Caco-2 (cell line): ENCODE results near the gene GPALPP1. TPM values are rescaled to one million over a fixed set of nuclear protein-coding genes. Genes with fewer than 3 reads are reported as not detected.

ENCODE experiments used
- BruUV-seq: library from RNA; stranded (reverse); fragments of 400-500 nt; replicated peaks from 2 replicates; lab custom pipeline; 2021; lab: Mats Ljungman, UMichigan
- CTCF ChIA-PET: fragments of 300-600 bp; sonication (Branson Sonifier 250); formaldehyde crosslinking; loops from one replicate; lab custom pipeline; 2022; ENCODE audit warnings: antibody characterized with exemption; lab: Charles Lee
- POLR2A ChIA-PET: fragments of 300-600 bp; sonication (Branson Sonifier 250); formaldehyde crosslinking; loops from one replicate; lab custom pipeline; 2022; ENCODE audit warnings: antibody characterized with exemption; lab: Charles Lee
- DNase-seq, 2 experiments: peaks; one replicate each; pipeline versions ENCODE4 v3.0.0 to v3.0.0-alpha.2; 2020 to 2022
- H3K27me3 ChIP-seq: replicated peaks from 2 replicates; pipeline ENCODE4 v1.6.0; 2011; ENCODE audit warnings: low read length; ENCODE audit not compliant: control insufficient read depth, insufficient read depth
- H3K36me3 ChIP-seq: 2 replicates; pipeline ENCODE4 v1.5.1; 2011; ENCODE audit warnings: low read length; ENCODE audit not compliant: control insufficient read depth, insufficient read depth
- H3K4me1 ChIP-seq: fragments of 250-450 bp; sonication (Bioruptor Pico); 2 replicates; pipeline ENCODE4 v1.5.1; 2020; ENCODE audit warnings: mild to moderate bottlenecking
- H3K4me3 ChIP-seq: 2 replicates; pipeline ENCODE4 v1.5.1; 2011; ENCODE audit warnings: low read depth, mild to moderate bottlenecking, control low read depth, low read length
- H3K9me3 ChIP-seq: fragments of 250-450 bp; sonication (Bioruptor Pico); 2 replicates; pipeline ENCODE4 v1.5.1; 2020; ENCODE audit warnings: mild to moderate bottlenecking, moderate library complexity
- H3K27ac Mint-ChIP-seq: one replicate; pipeline ENCODE4 v1.8.0; 2022; ENCODE audit warnings: mixed read lengths; ENCODE audit not compliant: unreplicated experiment
- H3K27me3 Mint-ChIP-seq: one replicate; pipeline ENCODE4 v1.8.0; 2022; ENCODE audit warnings: mixed read lengths; ENCODE audit not compliant: insufficient read depth, unreplicated experiment
- H3K36me3 Mint-ChIP-seq: one replicate; pipeline ENCODE4 v1.8.0; 2022; ENCODE audit warnings: mild to moderate bottlenecking, mixed read lengths; ENCODE audit not compliant: insufficient read depth, unreplicated experiment
- H3K4me1 Mint-ChIP-seq: one replicate; pipeline ENCODE4 v1.8.0; 2022; ENCODE audit warnings: low read depth, mixed read lengths; ENCODE audit not compliant: unreplicated experiment
- H3K4me3 Mint-ChIP-seq: one replicate; pipeline ENCODE4 v1.8.0; 2022; ENCODE audit warnings: mild to moderate bottlenecking, moderate library complexity, mixed read lengths; ENCODE audit not compliant: unreplicated experiment
- H3K9me3 Mint-ChIP-seq: one replicate; pipeline ENCODE4 v1.8.0; 2022; ENCODE audit warnings: mixed read lengths; ENCODE audit not compliant: unreplicated experiment
- CTCF ChIP-seq, 2 experiments: fragments of 200-600 bp in 1 of 2; IDR thresholded peaks; 1 replicate in 1 of 2; 2 replicates in 1 of 2; pipeline versions ENCODE4 v1.5.1 to v1.8.0; 2011 to 2022; ENCODE audit warnings: antibody characterized with exemption in 1 of 2, control low read depth in 1 of 2, inconsistent platforms in 1 of 2, low read depth in 1 of 2, low read length in 1 of 2, mild to moderate bottlenecking in 1 of 2, moderate library complexity in 1 of 2; ENCODE audit not compliant: insufficient read depth in 1 of 2, severe bottlenecking in 1 of 2, unreplicated experiment in 1 of 2
- intact Hi-C: fragments of 100-400 bp; cut with micrococcal nuclease; formaldehyde crosslinking; loops from one replicate; pipeline ENCODE4 v1.10.0; 2022; ENCODE audit not compliant: unreplicated experiment
- total RNA-seq: library from RNA; stranded (reverse); gene quantifications from 2 replicates; pipeline ENCODE4 v1.2.3, GENCODE V29; 2022

GPALPP1 gene
- total RNA-seq, 1 experiment from 2014 or later, result 36.2 TPM

- no peaks in the 10 kb centered on the region for H3K36me3 Mint-ChIP-seq
- intact Hi-C loops, result no loop called here
Measured at GRCh38 chr13:45055902-45056648, 66.7 kb downstream of the GPALPP1 start.

DNA sequence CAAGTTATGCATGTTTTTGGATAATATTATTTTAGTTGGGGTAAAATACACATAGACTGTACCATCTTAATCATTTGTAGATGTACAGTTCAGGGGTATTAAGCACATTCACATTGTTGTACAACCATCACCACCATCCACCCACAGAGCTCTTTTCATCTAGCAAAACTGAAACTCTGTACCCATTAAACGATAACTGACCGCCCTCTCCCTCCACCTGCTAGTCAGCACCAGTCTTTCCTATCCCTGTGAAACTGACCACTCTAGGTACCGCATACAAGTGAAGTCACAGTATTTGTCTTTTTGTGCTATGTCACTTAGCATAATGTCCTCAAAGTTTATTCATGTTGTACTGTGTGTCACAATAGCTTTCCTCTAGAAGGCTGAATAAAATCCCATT, 70.7 kb downstream of the GPALPP1 start:
- BruUV-seq, result no TSS peak
- H3K27me3 Mint-ChIP-seq, result no peaks in the 10 kb centered on the region

More at GRCh38 chr13:45055902-45056648, 66.7 kb downstream of the GPALPP1 start:
- no peak for TF ChIP-seq CTCF (IDR thresholded peaks at IDR 0.05; ENCODE audit: insufficient read depth in 1 of 2, low read depth in 1 of 2, low read length in 1 of 2, severe bottlenecking in 1 of 2, unreplicated experiment in 1 of 2)
- Mint-ChIP-seq H3K27me3 (no peaks in the 10 kb centered on the region), H3K4me1 (no peaks in the 10 kb centered on the region), H3K4me3 (no peak overlapping the region), H3K27ac (no peak overlapping the region), H3K9me3 (no peaks in the 10 kb centered on the region)
- H3K4me3 ChIP-seq, result no peak overlapping the region
- ChIA-PET CTCF (no interaction called here), POLR2A (no interaction called here)
- BruUV-seq, result no TSS peak
- no peak for DNase-seq
- 0 out of 2 replicates have a peak, but pooled peaks cover 3% of the 10 kb centered on the region for H3K4me1 ChIP-seq
- no peaks in the 10 kb centered on the region for H3K9me3 ChIP-seq
- H3K36me3 ChIP-seq, result no peaks in the 10 kb centered on the region
- H3K27me3 ChIP-seq, result no peaks in the 10 kb centered on the region

More for the DNA sequence above, 70.7 kb downstream of the GPALPP1 start:
- Mint-ChIP-seq H3K4me1 (no peaks in the 10 kb centered on the region), H3K36me3 (no peaks in the 10 kb centered on the region), H3K27ac (no peak overlapping the region), H3K9me3 (no peaks in the 10 kb centered on the region), H3K4me3 (no peak overlapping the region)
- intact Hi-C loops, result no loop called here
- no peak for TF ChIP-seq CTCF (IDR thresholded peaks at IDR 0.05; ENCODE audit: insufficient read depth in 1 of 2, low read depth in 1 of 2, low read length in 1 of 2, severe bottlenecking in 1 of 2, unreplicated experiment in 1 of 2)
- ChIA-PET CTCF (no interaction called here), POLR2A (no interaction called here)
- Histone ChIP-seq H3K36me3 (no peaks in the 10 kb centered on the region), H3K27me3 (no peaks in the 10 kb centered on the region), H3K4me3 (no peak overlapping the region), H3K9me3 (no peaks in the 10 kb centered on the region), H3K4me1 (0 out of 2 replicates have a peak, but pooled peaks cover 3% of the 10 kb centered on the region)
- DNase-seq, result no peak
